Natural killer cell treated with Interleukin-12 subunit alpha and Interleukin-12 subunit beta and Interleukin-15 and Interleukin-18, amount 100 ng/mL, for 72 hours (primary cell): ENCODE results near the gene PEAR1. TPM values are rescaled to one million over a fixed set of nuclear protein-coding genes. Genes with fewer than 3 reads are reported as not detected.

Experiments used
- ATAC-seq, 2 donors: fragments of 150-1000 bp; cut with Tn5 transposase in 1 of 2; sonication (Bioruptor Pico), chemical (Tn5 transposase) in 1 of 2; 2 replicates each; pipeline ENCODE4 v1.10.0; 2021
- DNase-seq: peaks from one replicate; pipeline ENCODE4 v3.0.0; 2022; ENCODE audit warnings: low spot score
- H3K27ac Mint-ChIP-seq, 2 donors: 1 replicate in 1 of 2; 2 replicates in 1 of 2; pipeline ENCODE4 v1.8.0; 2022; ENCODE audit warnings: mixed read lengths in 2 of 2, mild to moderate bottlenecking in 1 of 2, moderate library complexity in 1 of 2
- H3K27me3 Mint-ChIP-seq, 2 donors: 1 replicate in 1 of 2; 2 replicates in 1 of 2; pipeline ENCODE4 v1.8.0; 2022; ENCODE audit warnings: mixed read lengths in 2 of 2
- H3K36me3 Mint-ChIP-seq: one replicate; pipeline ENCODE4 v1.8.0; 2022; ENCODE audit warnings: mixed read lengths
- H3K4me1 Mint-ChIP-seq, 2 donors: 1 replicate in 1 of 2; 2 replicates in 1 of 2; pipeline ENCODE4 v1.8.0; 2022; ENCODE audit warnings: low read depth in 2 of 2, mixed read lengths in 2 of 2, mild to moderate bottlenecking in 1 of 2
- H3K4me3 Mint-ChIP-seq: one replicate; pipeline ENCODE4 v1.8.0; 2022; ENCODE audit warnings: mixed read lengths
- H3K9me3 Mint-ChIP-seq: 2 replicates; pipeline ENCODE4 v1.8.0; 2022; ENCODE audit warnings: mixed read lengths
- total RNA-seq, 2 donors: library from RNA; stranded (reverse); gene quantifications; one replicate each; pipeline ENCODE4 v1.2.3, GENCODE V29; 2022

Gene PEAR1
- total RNA-seq, 2 donors from 2014 or later, result 0.64 TPM; not detected in 1

- H3K27me3 Mint-ChIP-seq, result peaks cover 9 to 13% of the 10 kb centered on the region in 2 donors
- H3K4me1 Mint-ChIP-seq, result no peaks in the 10 kb centered on the region
- H3K4me3 Mint-ChIP-seq, result no peak overlapping the region
- no peaks in the 10 kb centered on the region for H3K36me3 Mint-ChIP-seq
- no peak for ATAC-seq
- no peak for DNase-seq
- H3K9me3 Mint-ChIP-seq, result no peaks in the 10 kb centered on the region
- no peak overlapping the region for H3K27ac Mint-ChIP-seq
These were observed 48.7 kb downstream of the PEAR1 start for GRCh38 chr1:156942176-156942575.

- no peaks in the 10 kb centered on the region for H3K9me3 Mint-ChIP-seq
- H3K27ac Mint-ChIP-seq, result no peak overlapping the region
- H3K4me3 Mint-ChIP-seq, result no peak overlapping the region
- peaks cover 9 to 13% of the 10 kb centered on the region in 2 donors for H3K27me3 Mint-ChIP-seq
- ATAC-seq (no peak), DNase-seq (no peak)
- no peaks in the 10 kb centered on the region for H3K4me1 Mint-ChIP-seq
- no peaks in the 10 kb centered on the region for H3K36me3 Mint-ChIP-seq
These were observed 49.1 kb downstream of the PEAR1 start for GRCh38 chr1:156942576-156942975.

GRCh38 chr1:156943756-156944155 lies 50.2 kb downstream of the PEAR1 start:
- Mint-ChIP-seq H3K27me3 (peaks cover 9 to 13% of the 10 kb centered on the region in 2 donors), H3K9me3 (no peaks in the 10 kb centered on the region), H3K4me1 (no peaks in the 10 kb centered on the region), H3K4me3 (no peak overlapping the region), H3K36me3 (no peaks in the 10 kb centered on the region), H3K27ac (no peak overlapping the region)
- ATAC-seq (no peak), DNase-seq (no peak)

GRCh38 chr1:156944268-156944667 lies 50.8 kb downstream of the PEAR1 start:
- no peaks in the 10 kb centered on the region for H3K36me3 Mint-ChIP-seq
- no peak overlapping the region for H3K27ac Mint-ChIP-seq
- no peaks in the 10 kb centered on the region for H3K9me3 Mint-ChIP-seq
- ATAC-seq, result no peak
- H3K4me1 Mint-ChIP-seq, result no peaks in the 10 kb centered on the region
- DNase-seq, result no peak
- peaks cover 9 to 13% of the 10 kb centered on the region in 2 donors for H3K27me3 Mint-ChIP-seq
- H3K4me3 Mint-ChIP-seq, result no peak overlapping the region

GRCh38 chr1:156944848-156945247 lies 51.3 kb downstream of the PEAR1 start:
- no peaks in the 10 kb centered on the region for H3K9me3 Mint-ChIP-seq
- H3K27ac Mint-ChIP-seq, result no peak overlapping the region
- peaks cover 9 to 13% of the 10 kb centered on the region in 2 donors for H3K27me3 Mint-ChIP-seq
- H3K4me1 Mint-ChIP-seq, result no peaks in the 10 kb centered on the region
- DNase-seq (no peak), ATAC-seq (no peak)
- H3K36me3 Mint-ChIP-seq, result no peaks in the 10 kb centered on the region
- H3K4me3 Mint-ChIP-seq, result no peak overlapping the region

- Mint-ChIP-seq H3K27ac (no peak overlapping the region), H3K9me3 (no peaks in the 10 kb centered on the region), H3K36me3 (no peaks in the 10 kb centered on the region), H3K4me1 (no peaks in the 10 kb centered on the region), H3K4me3 (no peak overlapping the region), H3K27me3 (peaks cover 11 to 19% of the 10 kb centered on the region in 2 donors)
- no peak for ATAC-seq
- no peak for DNase-seq
These were observed 52.6 kb downstream of the PEAR1 start for GRCh38 chr1:156945881-156946661.

GRCh38 chr1:156947127-156947526 lies 53.6 kb downstream of the PEAR1 start:
- ATAC-seq (no peak), DNase-seq (no peak)
- Mint-ChIP-seq H3K4me3 (no peak overlapping the region), H3K27ac (no peak overlapping the region), H3K27me3 (peaks cover 13 to 24% of the 10 kb centered on the region in 2 donors), H3K4me1 (no peaks in the 10 kb centered on the region), H3K36me3 (no peaks in the 10 kb centered on the region), H3K9me3 (no peaks in the 10 kb centered on the region)

GRCh38 chr1:156947818-156948525 lies 54.5 kb downstream of the PEAR1 start:
- Mint-ChIP-seq H3K4me1 (no peaks in the 10 kb centered on the region), H3K4me3 (no peak overlapping the region), H3K36me3 (no peaks in the 10 kb centered on the region), H3K9me3 (no peaks in the 10 kb centered on the region), H3K27ac (no peak overlapping the region), H3K27me3 (peaks cover 15 to 24% of the 10 kb centered on the region in 2 donors)
- no peak for ATAC-seq
- no peak for DNase-seq

- H3K36me3 Mint-ChIP-seq, result no peaks in the 10 kb centered on the region
- DNase-seq (no peak), ATAC-seq (no peak)
- H3K9me3 Mint-ChIP-seq, result no peaks in the 10 kb centered on the region
- H3K4me3 Mint-ChIP-seq, result no peak overlapping the region
- H3K4me1 Mint-ChIP-seq, result no peaks in the 10 kb centered on the region
- H3K27me3 Mint-ChIP-seq, result peaks cover 15 to 19% of the 10 kb centered on the region in 2 donors
- H3K27ac Mint-ChIP-seq, result no peak overlapping the region
These were observed 55.2 kb downstream of the PEAR1 start for GRCh38 chr1:156948708-156949107.

- Mint-ChIP-seq H3K4me1 (no peaks in the 10 kb centered on the region), H3K4me3 (no peak overlapping the region), H3K9me3 (no peaks in the 10 kb centered on the region), H3K36me3 (no peaks in the 10 kb centered on the region), H3K27ac (no peak overlapping the region), H3K27me3 (peaks cover 15 to 17% of the 10 kb centered on the region in 2 donors)
- ATAC-seq, result no peak
- DNase-seq, result no peak
These were observed 55.6 kb downstream of the PEAR1 start for GRCh38 chr1:156949127-156949526.

GRCh38 chr1:156951371-156951770 lies 57.9 kb downstream of the PEAR1 start:
- H3K27me3 Mint-ChIP-seq, result peaks cover 13% of the 10 kb centered on the region in 2 donors
- H3K9me3 Mint-ChIP-seq, result no peaks in the 10 kb centered on the region
- no peak overlapping the region for H3K27ac Mint-ChIP-seq
- no peaks in the 10 kb centered on the region for H3K36me3 Mint-ChIP-seq
- H3K4me3 Mint-ChIP-seq, result no peak overlapping the region
- DNase-seq (no peak), ATAC-seq (no peak)
- H3K4me1 Mint-ChIP-seq, result no peaks in the 10 kb centered on the region

- H3K9me3 Mint-ChIP-seq, result no peaks in the 10 kb centered on the region
- H3K4me1 Mint-ChIP-seq, result no peaks in the 10 kb centered on the region
- H3K4me3 Mint-ChIP-seq, result no peak overlapping the region
- DNase-seq, result no peak
- no peak for ATAC-seq
- H3K36me3 Mint-ChIP-seq, result no peaks in the 10 kb centered on the region
- peaks cover 25 to 26% of the 10 kb centered on the region in 2 donors for H3K27me3 Mint-ChIP-seq
- no peak overlapping the region for H3K27ac Mint-ChIP-seq
These were observed 60.1 kb downstream of the PEAR1 start for GRCh38 chr1:156953571-156953970.

GRCh38 chr1:156956333-156956732 lies 62.8 kb downstream of the PEAR1 start:
- no peak overlapping the region for H3K4me3 Mint-ChIP-seq
- H3K27ac Mint-ChIP-seq, result no peak overlapping the region

GRCh38 chr1:156957634-156958033 lies 64.1 kb downstream of the PEAR1 start:
- Mint-ChIP-seq H3K4me3 (no peak overlapping the region), H3K27me3 (peaks cover 20 to 22% of the 10 kb centered on the region in 2 donors), H3K36me3 (no peaks in the 10 kb centered on the region), H3K9me3 (no peaks in the 10 kb centered on the region), H3K4me1 (no peaks in the 10 kb centered on the region), H3K27ac (no peak overlapping the region)
- ATAC-seq, result no peak
- no peak for DNase-seq

More at GRCh38 chr1:156956333-156956732, 62.8 kb downstream of the PEAR1 start:
- Mint-ChIP-seq H3K36me3 (no peaks in the 10 kb centered on the region), H3K27me3 (peaks cover 19 to 23% of the 10 kb centered on the region in 2 donors), H3K9me3 (no peaks in the 10 kb centered on the region), H3K4me1 (no peaks in the 10 kb centered on the region)
- ATAC-seq, result no peak
- no peak for DNase-seq
